ENCODE results near the gene CDH4. TPM values are rescaled to one million over a fixed set of nuclear protein-coding genes. Genes with fewer than 3 reads are reported as not detected.
A peak's percentile ranks its signal among the peaks of the same experiment; 100 is the strongest.

CDH4 gene
- total RNA-seq, 2 experiments from 2014 or later: not detected

DNA sequence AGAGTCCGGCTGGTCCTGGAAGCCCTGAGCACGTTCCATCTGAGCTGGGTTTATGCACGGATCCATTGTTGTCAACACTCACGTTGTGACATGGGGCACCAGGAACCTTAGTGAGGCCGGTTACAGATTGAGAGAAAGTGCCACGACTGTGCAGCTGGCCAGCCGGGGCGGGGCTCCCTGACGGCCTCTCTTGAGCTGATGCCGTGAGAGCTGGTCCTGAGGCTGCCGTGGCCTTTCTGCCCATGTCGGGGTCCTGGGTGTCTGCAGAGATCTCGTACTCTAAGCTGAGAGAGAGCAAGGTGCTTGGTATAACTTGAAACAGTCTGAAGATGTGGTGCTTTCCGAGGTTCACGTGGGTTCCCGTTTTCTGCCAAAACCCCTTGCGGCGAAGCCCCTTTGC is 10.0 kb downstream of the CDH4 start:
- Histone ChIP-seq H3K4me3 (ENCODE audit: low read depth, low read length, poor library complexity, severe bottlenecking) (no peak overlapping the region), H3K4me1 (ENCODE audit: insufficient read depth, low read length, poor library complexity, severe bottlenecking) (no peaks in the 10 kb centered on the region), H4K20me1 (ENCODE audit: insufficient read depth, low read length) (no peaks in the 10 kb centered on the region), H3K9me3 (ENCODE audit: low read length) (no peaks in the 10 kb centered on the region), H3K79me2 (ENCODE audit: insufficient read depth, low read depth, low read length) (no peaks in the 10 kb centered on the region), H2AFZ (ENCODE audit: low read length) (no peak overlapping the region), H3K4me2 (ENCODE audit: low read length) (no peak overlapping the region), H3K9me2 (ENCODE audit: insufficient read depth, low read length) (no peaks in the 10 kb centered on the region), H3K27ac (ENCODE audit: low read depth, low read length, poor library complexity, severe bottlenecking) (no peak overlapping the region), H3K36me3 (ENCODE audit: insufficient read depth, low read length) (no peaks in the 10 kb centered on the region)
- ChIA-PET CTCF (ENCODE audit: unreplicated experiment) (no interaction called here), POLR2A (no interaction called here)
- TF ChIP-seq EZH2phosphoT487 (IDR thresholded peaks at IDR 0.05; ENCODE audit: borderline replicate concordance, low read depth, low read length): no peak
- TF ChIP-seq, protein P1, sequence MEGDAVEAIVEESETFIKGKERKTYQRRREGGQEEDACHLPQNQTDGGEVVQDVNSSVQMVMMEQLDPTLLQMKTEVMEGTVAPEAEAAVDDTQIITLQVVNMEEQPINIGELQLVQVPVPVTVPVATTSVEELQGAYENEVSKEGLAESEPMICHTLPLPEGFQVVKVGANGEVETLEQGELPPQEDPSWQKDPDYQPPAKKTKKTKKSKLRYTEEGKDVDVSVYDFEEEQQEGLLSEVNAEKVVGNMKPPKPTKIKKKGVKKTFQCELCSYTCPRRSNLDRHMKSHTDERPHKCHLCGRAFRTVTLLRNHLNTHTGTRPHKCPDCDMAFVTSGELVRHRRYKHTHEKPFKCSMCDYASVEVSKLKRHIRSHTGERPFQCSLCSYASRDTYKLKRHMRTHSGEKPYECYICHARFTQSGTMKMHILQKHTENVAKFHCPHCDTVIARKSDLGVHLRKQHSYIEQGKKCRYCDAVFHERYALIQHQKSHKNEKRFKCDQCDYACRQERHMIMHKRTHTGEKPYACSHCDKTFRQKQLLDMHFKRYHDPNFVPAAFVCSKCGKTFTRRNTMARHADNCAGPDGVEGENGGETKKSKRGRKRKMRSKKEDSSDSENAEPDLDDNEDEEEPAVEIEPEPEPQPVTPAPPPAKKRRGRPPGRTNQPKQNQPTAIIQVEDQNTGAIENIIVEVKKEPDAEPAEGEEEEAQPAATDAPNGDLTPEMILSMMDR (conservative IDR thresholded peaks at IDR 0.05; ENCODE audit: low read length): no peak
- DNase-seq (ENCODE audit: low spot score): no peak
- no TSS peak for BruUV-seq (replicated peaks)
- intact Hi-C loops (cut with micrococcal nuclease; ENCODE audit: unreplicated experiment): no loop called here

DNA sequence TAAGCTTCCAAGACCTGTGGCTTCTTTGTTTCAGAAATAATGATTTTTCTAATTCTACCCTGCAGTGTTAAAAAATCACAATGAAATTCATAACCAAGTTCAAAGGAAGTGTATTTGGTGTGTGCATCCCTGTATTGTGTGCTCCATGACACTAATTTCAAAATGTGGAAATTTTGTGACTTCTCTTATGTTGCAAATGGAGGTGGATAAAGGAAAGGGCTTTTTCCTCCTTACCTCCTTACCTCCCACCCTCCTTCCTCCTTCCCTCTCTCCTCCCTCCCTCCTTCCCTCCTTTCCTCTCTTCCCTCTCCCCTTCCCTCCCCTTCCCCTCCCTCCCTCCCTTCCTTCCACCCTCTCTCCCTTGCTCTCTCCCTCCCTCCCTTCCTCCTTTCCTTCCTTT is 10.5 kb downstream of the CDH4 start:
- Histone ChIP-seq H2AFZ (ENCODE audit: low read length) (no peak overlapping the region), H4K20me1 (ENCODE audit: insufficient read depth, low read length) (no peaks in the 10 kb centered on the region), H3K4me1 (ENCODE audit: insufficient read depth, low read length, poor library complexity, severe bottlenecking) (no peaks in the 10 kb centered on the region), H3K79me2 (ENCODE audit: insufficient read depth, low read depth, low read length) (no peaks in the 10 kb centered on the region), H3K9me3 (ENCODE audit: low read length) (no peaks in the 10 kb centered on the region), H3K4me2 (ENCODE audit: low read length) (no peak overlapping the region), H3K27ac (ENCODE audit: low read depth, low read length, poor library complexity, severe bottlenecking) (no peak overlapping the region), H3K36me3 (ENCODE audit: insufficient read depth, low read length) (no peaks in the 10 kb centered on the region), H3K9me2 (ENCODE audit: insufficient read depth, low read length) (no peaks in the 10 kb centered on the region), H3K4me3 (ENCODE audit: low read depth, low read length, poor library complexity, severe bottlenecking) (no peak overlapping the region)
- BruUV-seq (replicated peaks): no TSS peak
- POLR2A ChIA-PET: no interaction called here
- no peak for TF ChIP-seq EZH2phosphoT487 (IDR thresholded peaks at IDR 0.05; ENCODE audit: borderline replicate concordance, low read depth, low read length)
- TF ChIP-seq, protein P1 (conservative IDR thresholded peaks at IDR 0.05; ENCODE audit: low read length): no peak
- no peak for DNase-seq (ENCODE audit: low spot score)
- CTCF ChIA-PET (ENCODE audit: unreplicated experiment): no interaction called here
- intact Hi-C loops (cut with micrococcal nuclease; ENCODE audit: unreplicated experiment): no loop called here

- Histone ChIP-seq H3K9me2 (ENCODE audit: insufficient read depth, low read length) (no peaks in the 10 kb centered on the region), H3K4me2 (ENCODE audit: low read length) (no peak overlapping the region), H3K4me3 (ENCODE audit: low read depth, low read length, poor library complexity, severe bottlenecking) (no peak overlapping the region), H4K20me1 (ENCODE audit: insufficient read depth, low read length) (no peaks in the 10 kb centered on the region), H3K4me1 (ENCODE audit: insufficient read depth, low read length, poor library complexity, severe bottlenecking) (no peaks in the 10 kb centered on the region), H3K36me3 (ENCODE audit: insufficient read depth, low read length) (no peaks in the 10 kb centered on the region), H3K27ac (ENCODE audit: low read depth, low read length, poor library complexity, severe bottlenecking) (no peak overlapping the region), H2AFZ (ENCODE audit: low read length) (no peak overlapping the region), H3K9me3 (ENCODE audit: low read length) (no peaks in the 10 kb centered on the region), H3K79me2 (ENCODE audit: insufficient read depth, low read depth, low read length) (no peaks in the 10 kb centered on the region)
- intact Hi-C loops (cut with micrococcal nuclease; ENCODE audit: unreplicated experiment): no loop called here
- TF ChIP-seq EZH2phosphoT487 (IDR thresholded peaks at IDR 0.05; ENCODE audit: borderline replicate concordance, low read depth, low read length): no peak
- TF ChIP-seq, protein P1 (conservative IDR thresholded peaks at IDR 0.05; ENCODE audit: low read length): peak; percentile 93
- DNase-seq (ENCODE audit: low spot score): peak; percentile 9
- CTCF ChIA-PET (ENCODE audit: unreplicated experiment): no interaction called here
- POLR2A ChIA-PET: no interaction called here
- BruUV-seq (replicated peaks): no TSS peak
Measured at GRCh38 chr20:61263084-61263695, 11.1 kb downstream of the CDH4 start.

All from OCI-LY7 (cell line).